Activated naive CD4-positive, alpha-beta T cell treated with anti-CD3 and anti-CD28 coated beads, Interleukin-2, amount 10 ng/mL, durations not matched to agents 7 days and 5 days (primary cell): ENCODE measurements around the gene GCLC.

ENCODE experiments used
- CTCF ChIA-PET: fragments of 350-600 bp; sonication (Branson Sonifier 250); formaldehyde crosslinking; loops from one replicate; lab custom pipeline; 2021; ENCODE audit warnings: antibody characterized with exemption; lab: Charles Lee
- DNase-seq: peaks from one replicate; pipeline ENCODE4 v3.0.0-alpha.2; 2020
- H3K27ac Mint-ChIP-seq: one replicate; pipeline ENCODE4 v1.8.0; 2021; ENCODE audit warnings: mild to moderate bottlenecking, moderate library complexity, mixed read lengths
- H3K27me3 Mint-ChIP-seq: one replicate; pipeline ENCODE4 v1.8.0; 2021; ENCODE audit warnings: mild to moderate bottlenecking, mixed read lengths
- H3K36me3 Mint-ChIP-seq: one replicate; pipeline ENCODE4 v1.8.0; 2021; ENCODE audit warnings: mixed read lengths
- H3K4me1 Mint-ChIP-seq: one replicate; pipeline ENCODE4 v1.8.0; 2021; ENCODE audit warnings: mixed read lengths
- H3K4me3 Mint-ChIP-seq: one replicate; pipeline ENCODE4 v1.8.0; 2021; ENCODE audit warnings: mild to moderate bottlenecking, moderate library complexity, mixed read lengths
- H3K9me3 Mint-ChIP-seq: one replicate; pipeline ENCODE4 v1.8.0; 2021; ENCODE audit warnings: mixed read lengths

The GCLC gene

DNA sequence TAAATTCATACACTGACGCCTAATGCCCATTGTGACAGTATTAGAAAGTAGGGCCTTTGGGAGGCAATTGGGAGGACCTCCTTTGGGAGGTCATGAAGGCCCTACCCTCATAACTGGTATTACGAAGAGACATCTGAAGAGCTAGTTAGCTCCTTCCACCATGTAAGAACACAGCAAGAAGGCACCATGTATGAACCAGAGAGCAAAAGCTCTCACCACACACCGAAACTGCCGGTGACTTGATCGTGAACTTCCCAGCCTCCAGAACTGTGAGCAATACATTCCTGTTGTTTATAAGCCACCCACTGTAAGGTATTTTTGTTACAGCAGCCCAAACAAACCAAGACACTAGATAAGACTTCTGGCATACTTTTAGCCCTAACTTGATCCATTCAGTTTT, 41.8 kb downstream of the GCLC start:
- H3K27ac Mint-ChIP-seq: no peak overlapping the region
- H3K4me3 Mint-ChIP-seq: no peak overlapping the region
- H3K4me1 Mint-ChIP-seq: no peaks in the 10 kb centered on the region
- no peak for DNase-seq
- no peaks in the 10 kb centered on the region for H3K9me3 Mint-ChIP-seq
- no peaks in the 10 kb centered on the region for H3K27me3 Mint-ChIP-seq
- CTCF ChIA-PET: interaction anchor here (0.6 to 1.4 kb wide), 2 partner anchors 149 to 286 kb away, joined by 3 to 4 read pairs; no protein-coding TSS in a partner anchor
- H3K36me3 Mint-ChIP-seq: peaks cover 18% of the 10 kb centered on the region

DNA sequence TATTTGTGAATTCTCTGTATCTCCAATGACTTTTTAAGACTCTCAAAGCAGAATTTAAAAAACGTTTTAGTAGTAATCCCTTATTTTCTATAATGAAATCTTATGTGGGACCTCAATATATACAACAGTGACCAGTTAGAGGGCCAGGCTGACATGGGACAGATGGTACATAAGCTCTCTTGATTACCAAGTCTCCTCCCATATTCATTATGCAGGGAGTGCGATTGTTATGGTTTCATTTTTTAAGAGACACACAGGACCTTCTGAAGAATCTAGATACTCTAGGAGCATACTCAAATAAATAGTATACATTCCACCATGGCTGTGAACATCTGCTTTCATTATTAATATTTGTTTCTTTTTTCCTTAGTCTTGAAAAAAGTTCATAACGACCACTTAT, 43.5 kb downstream of the GCLC start:
- H3K36me3 Mint-ChIP-seq: peaks cover 20% of the 10 kb centered on the region
- H3K9me3 Mint-ChIP-seq: no peaks in the 10 kb centered on the region
- CTCF ChIA-PET: interaction anchor here (1.0 kb wide), 1 partner anchor 8 kb away, joined by 4 read pairs; no protein-coding TSS in a partner anchor
- H3K27me3 Mint-ChIP-seq: no peaks in the 10 kb centered on the region
- no peak for DNase-seq
- H3K27ac Mint-ChIP-seq: no peak overlapping the region
- no peak overlapping the region for H3K4me3 Mint-ChIP-seq
- H3K4me1 Mint-ChIP-seq: no peaks in the 10 kb centered on the region

DNA sequence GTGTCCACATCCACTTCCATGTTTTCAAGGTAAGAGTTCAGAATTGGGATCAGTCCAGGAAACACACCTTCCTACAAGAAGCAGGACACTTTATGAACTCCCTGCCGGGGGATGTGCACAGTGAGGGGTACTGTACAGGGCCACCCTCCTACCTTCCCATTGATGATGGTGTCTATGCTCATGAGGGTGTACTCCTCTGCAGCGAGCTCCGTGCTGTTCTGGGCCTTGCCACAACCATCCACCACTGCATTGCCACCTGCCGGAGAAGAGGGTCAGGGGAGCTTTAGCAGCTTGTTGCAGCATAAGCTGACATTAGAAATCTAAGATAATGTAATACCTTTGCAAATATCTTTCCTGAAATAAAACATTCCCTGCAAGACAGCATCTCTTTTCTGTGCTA, 44.8 kb downstream of the GCLC start:
- Mint-ChIP-seq H3K27me3 (no peaks in the 10 kb centered on the region), H3K9me3 (no peaks in the 10 kb centered on the region), H3K27ac (no peak overlapping the region), H3K36me3 (peaks cover 12% of the 10 kb centered on the region), H3K4me3 (no peak overlapping the region), H3K4me1 (no peaks in the 10 kb centered on the region)
- DNase-seq: no peak
- CTCF ChIA-PET: no interaction called here

DNA sequence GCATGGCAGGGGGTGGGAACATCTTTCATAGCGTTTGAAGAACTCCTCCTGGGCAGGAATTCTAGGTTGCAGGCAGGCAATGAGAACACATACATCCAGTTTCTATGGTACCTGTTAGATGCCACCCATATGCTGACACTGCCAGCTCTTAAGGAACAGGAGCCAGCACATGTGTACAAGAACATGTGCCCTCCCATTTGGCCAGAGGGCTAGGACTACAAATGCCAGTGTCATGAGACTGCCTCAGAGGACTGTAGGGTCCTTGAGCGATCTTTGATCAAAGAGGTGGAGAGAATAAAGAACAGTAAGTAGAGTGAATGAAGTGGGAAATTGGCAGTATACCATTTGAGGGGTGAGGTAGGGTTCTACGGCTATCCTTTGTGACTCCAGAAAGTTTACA, 45.8 kb downstream of the GCLC start:
- no peaks in the 10 kb centered on the region for H3K27me3 Mint-ChIP-seq

DNA sequence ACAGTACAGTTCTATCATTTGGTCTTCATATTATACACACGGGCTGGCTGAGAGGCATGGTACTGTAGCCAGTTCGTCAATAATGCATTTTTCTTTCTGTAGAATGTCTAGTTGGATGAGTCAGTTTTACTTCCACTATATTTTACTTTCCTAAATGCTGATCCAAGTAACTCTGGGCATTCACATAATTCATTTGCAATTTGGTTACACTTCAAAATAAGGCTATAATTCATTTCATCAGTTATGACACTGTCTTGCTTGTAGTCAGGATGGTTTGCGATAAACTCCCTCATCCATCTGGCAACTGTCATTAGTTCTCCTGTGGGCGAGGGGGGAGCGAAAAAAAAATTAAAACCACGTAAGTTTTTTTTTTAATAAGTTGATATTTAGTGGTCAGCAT, 46.3 kb downstream of the GCLC start:
- no peak for DNase-seq
- H3K27ac Mint-ChIP-seq: no peak overlapping the region
- no peaks in the 10 kb centered on the region for H3K27me3 Mint-ChIP-seq
- CTCF ChIA-PET: interaction anchor here (1.6 kb wide), 1 partner anchor 228 kb away, joined by 3 read pairs; no protein-coding TSS in a partner anchor
- H3K4me3 Mint-ChIP-seq: no peak overlapping the region
- no peaks in the 10 kb centered on the region for H3K4me1 Mint-ChIP-seq
- H3K36me3 Mint-ChIP-seq: peaks cover 10% of the 10 kb centered on the region
- no peaks in the 10 kb centered on the region for H3K9me3 Mint-ChIP-seq

More for the DNA sequence above, 45.8 kb downstream of the GCLC start:
- no peak for DNase-seq
- Mint-ChIP-seq H3K27ac (no peak overlapping the region), H3K4me1 (no peaks in the 10 kb centered on the region), H3K9me3 (no peaks in the 10 kb centered on the region), H3K4me3 (no peak overlapping the region), H3K36me3 (peaks cover 10% of the 10 kb centered on the region)
- CTCF ChIA-PET: interaction anchor here (0.7 to 1.6 kb wide), 2 partner anchors 227 to 229 kb away, joined by 3 read pairs; no protein-coding TSS in a partner anchor

DNA sequence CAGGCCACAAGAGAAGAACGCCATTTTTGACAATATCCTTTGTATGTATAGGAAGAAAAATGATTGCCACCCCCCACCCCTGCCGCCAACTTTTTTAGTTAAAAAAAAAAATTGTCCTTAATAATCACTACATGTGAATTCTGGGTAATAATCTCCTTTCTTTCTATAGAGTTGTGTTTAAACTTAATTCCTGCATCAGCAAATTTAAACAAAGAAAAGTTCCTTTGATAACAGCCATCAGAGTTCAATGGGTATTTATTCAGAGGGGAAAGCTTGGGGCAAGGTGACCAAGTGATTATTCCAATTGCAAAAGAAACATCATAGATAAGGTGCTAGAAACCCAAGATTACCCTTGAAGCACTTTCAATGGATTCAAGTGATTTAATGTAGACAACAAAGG, 47.0 kb downstream of the GCLC start:
- no peak overlapping the region for H3K27ac Mint-ChIP-seq
- peaks cover 2% of the 10 kb centered on the region for H3K4me1 Mint-ChIP-seq
- H3K9me3 Mint-ChIP-seq: no peaks in the 10 kb centered on the region
- CTCF ChIA-PET: interaction anchor here (0.6 to 6.9 kb wide), 5 partner anchors 44 to 229 kb away, joined by 3 to 134 read pairs (median 3); no protein-coding TSS in a partner anchor
- H3K36me3 Mint-ChIP-seq: peaks cover 6% of the 10 kb centered on the region
- no peak for DNase-seq
- no peak overlapping the region for H3K4me3 Mint-ChIP-seq
- peaks cover 4% of the 10 kb centered on the region for H3K27me3 Mint-ChIP-seq

DNA sequence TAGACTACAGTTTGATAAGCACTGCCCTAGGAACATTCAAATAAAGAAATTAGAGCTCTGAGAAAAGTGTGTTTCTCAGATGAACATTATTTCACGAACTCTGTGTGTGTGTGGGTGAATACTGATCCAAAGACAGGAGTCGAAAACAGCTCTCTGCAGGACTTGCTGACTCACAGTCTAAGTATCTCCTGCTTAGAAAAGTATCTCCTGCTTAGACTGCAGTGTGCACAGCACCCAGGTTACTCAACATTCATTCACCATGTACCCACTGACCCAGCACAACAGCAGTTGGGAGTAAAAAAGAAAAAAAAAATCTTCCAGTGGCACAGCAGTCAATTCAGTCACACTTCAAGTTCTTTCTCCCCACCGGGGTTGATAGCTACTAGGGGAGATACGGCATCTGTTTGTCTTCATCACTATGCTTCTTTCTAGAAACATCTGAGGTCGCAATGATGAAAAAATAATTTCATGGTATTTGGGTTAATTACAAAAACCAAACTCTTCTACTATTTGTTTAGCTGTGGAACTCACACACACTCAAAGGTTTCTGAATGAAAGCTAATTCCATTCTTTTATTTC, 48.0 kb downstream of the GCLC start:
- H3K4me3 Mint-ChIP-seq: no peak overlapping the region
- no peak overlapping the region for H3K27ac Mint-ChIP-seq

DNA sequence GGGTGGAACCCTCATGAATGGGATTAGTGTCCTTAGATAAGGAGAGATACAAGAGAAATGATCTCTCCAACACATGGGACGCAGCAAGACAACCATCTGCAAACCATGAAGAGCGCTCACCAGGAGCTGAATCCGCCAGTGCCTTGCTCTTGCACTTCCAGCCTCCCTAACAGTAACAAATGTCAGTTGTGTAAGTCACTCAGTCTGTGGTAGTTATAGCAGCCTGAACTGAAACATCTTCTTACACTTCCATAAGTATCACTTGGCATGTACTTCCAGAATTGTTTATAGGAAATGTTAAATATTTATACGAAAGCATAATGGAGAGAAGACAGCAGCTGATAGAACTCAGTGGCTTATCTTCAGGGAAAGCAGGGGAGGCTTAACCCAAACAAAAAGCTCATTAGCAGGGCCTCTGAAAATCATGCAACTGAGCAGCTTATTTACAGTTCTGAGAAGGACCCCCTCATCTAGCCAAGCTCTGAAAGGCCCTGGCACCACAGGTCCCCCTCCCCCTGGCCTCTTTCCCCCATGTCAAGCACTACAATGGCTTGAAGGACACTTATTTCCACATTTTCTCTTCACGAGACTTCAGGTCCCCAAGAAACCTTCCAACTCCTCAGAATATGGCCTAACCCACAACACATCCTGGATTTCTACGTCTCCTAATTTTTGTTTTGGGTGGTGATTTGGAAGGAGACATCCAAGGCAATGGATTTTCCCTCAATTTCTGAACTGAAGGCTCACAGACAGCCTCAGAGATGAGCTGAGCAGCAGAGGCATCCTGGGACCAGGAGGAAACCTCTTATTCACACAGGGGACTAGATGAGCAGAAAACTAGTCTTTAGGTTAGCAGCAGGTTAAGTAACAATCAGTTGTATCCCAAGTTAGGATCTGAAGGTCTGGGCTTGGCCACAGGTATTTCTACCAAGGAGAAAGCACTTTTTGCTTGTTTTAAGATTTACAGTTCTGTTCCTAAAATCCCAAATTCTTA, 49.1 kb downstream of the GCLC start:
- CTCF ChIA-PET: interaction anchor here (0.6 to 6.9 kb wide), 5 partner anchors 11 to 231 kb away, joined by 3 to 134 read pairs (median 4); no protein-coding TSS in a partner anchor
- H3K27me3 Mint-ChIP-seq: peaks cover 7% of the 10 kb centered on the region
- H3K4me1 Mint-ChIP-seq: peaks cover 2% of the 10 kb centered on the region
- H3K9me3 Mint-ChIP-seq: no peaks in the 10 kb centered on the region
- no peak for DNase-seq
- H3K27ac Mint-ChIP-seq: no peak overlapping the region
- H3K36me3 Mint-ChIP-seq: peaks cover 6% of the 10 kb centered on the region
- H3K4me3 Mint-ChIP-seq: no peak overlapping the region

More for the DNA sequence above, 48.0 kb downstream of the GCLC start:
- Mint-ChIP-seq H3K9me3 (no peaks in the 10 kb centered on the region), H3K36me3 (peaks cover 6% of the 10 kb centered on the region), H3K4me1 (peaks cover 2% of the 10 kb centered on the region), H3K27me3 (peaks cover 4% of the 10 kb centered on the region)
- CTCF ChIA-PET: interaction anchor here (0.6 to 6.9 kb wide), 8 partner anchors 11 to 230 kb away, joined by 3 to 134 read pairs (median 4); no protein-coding TSS in a partner anchor
- no peak for DNase-seq

DNA sequence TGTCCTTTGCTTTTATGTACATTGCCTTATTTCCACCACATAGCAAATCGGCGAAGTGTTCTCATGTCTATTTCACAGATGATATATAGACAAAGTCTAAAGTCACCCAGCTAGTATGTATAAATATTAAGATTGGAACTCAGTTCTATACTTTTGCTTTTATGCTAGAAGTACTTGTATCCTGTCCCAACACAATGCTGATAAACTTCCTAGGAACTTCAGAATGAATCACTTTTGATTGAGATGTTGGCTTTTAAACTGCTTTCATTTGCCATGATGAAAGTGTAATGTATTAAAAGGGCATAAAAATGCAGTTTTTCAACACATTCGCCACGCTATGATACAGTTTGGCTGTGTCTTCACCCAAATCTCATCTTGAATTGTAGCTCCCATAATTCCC, 50.8 kb downstream of the GCLC start:
- Mint-ChIP-seq H3K9me3 (no peaks in the 10 kb centered on the region), H3K27ac (no peak overlapping the region), H3K36me3 (peaks cover 6% of the 10 kb centered on the region), H3K4me1 (peaks cover 2% of the 10 kb centered on the region), H3K27me3 (peaks cover 10% of the 10 kb centered on the region), H3K4me3 (no peak overlapping the region)
- CTCF ChIA-PET: interaction anchor here (0.7 to 6.9 kb wide), 11 partner anchors 14 to 326 kb away, joined by 3 to 134 read pairs (median 6); no protein-coding TSS in a partner anchor
- DNase-seq: no peak

DNA sequence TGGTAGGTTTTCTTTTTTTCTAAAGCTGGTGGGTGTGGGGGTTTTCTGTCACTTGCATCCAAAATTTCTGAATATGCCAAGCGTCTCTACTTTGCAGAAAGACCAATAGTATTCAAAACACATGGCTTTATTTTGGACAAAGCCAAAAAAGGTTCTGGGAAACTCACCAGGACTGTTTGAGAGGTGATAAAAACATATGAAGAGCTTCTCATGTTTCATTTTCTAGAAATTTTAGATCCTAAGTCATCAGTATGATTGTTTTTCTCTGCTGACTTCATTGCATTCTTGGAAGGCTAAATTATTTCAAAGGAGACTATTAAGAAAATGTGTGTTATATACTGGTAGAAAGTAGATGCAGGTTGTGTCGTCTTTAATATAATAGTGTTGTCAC, 51.3 kb downstream of the GCLC start:
- CTCF ChIA-PET: interaction anchor here (0.7 to 6.9 kb wide), 21 partner anchors 8 to 325 kb away, joined by 3 to 134 read pairs (median 4); no protein-coding TSS in a partner anchor
- no peak overlapping the region for H3K27ac Mint-ChIP-seq
- no peaks in the 10 kb centered on the region for H3K9me3 Mint-ChIP-seq
- H3K4me1 Mint-ChIP-seq: peaks cover 2% of the 10 kb centered on the region
- no peak for DNase-seq
- H3K36me3 Mint-ChIP-seq: peaks cover 4% of the 10 kb centered on the region
- peaks cover 14% of the 10 kb centered on the region for H3K27me3 Mint-ChIP-seq
- H3K4me3 Mint-ChIP-seq: no peak overlapping the region

DNA sequence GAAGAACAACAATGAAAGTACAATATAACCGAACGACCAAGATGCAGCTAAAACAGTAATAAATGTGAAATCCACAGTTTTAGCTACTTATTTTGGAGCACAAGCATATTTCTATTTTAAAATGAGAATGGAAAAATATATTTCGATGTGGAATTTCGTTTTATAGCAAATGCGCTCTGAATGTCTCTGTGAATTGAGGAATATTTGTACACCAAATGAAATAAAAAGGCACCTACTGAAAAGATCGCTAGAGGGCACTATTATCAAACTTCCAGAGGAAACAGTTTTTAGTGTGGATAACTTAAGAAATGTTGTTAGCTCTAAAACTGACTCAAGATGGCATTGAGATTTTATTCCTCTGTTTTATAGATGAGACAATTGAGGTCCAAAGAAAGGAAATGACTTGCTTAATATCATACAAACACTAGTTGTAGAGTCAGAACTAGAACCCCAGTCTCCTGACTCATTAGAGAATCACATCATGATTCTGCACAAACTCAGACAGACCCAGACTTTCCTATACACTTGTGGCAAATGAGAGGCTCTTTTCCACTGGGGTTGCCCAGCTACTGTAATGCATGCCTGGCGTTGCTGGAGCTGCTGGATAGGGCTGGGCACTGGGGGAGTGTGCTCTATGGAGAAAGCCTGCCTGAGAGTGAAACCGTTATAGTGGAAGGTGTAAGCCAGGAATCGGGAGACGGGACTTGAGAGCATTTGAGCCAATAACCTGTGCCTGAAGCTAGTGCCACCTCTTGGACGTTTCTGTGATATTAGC, 51.9 kb downstream of the GCLC start:
- Mint-ChIP-seq H3K27me3 (peaks cover 16% of the 10 kb centered on the region), H3K27ac (no peak overlapping the region), H3K9me3 (no peaks in the 10 kb centered on the region), H3K4me1 (peaks cover 2% of the 10 kb centered on the region), H3K36me3 (peaks cover 2% of the 10 kb centered on the region), H3K4me3 (no peak overlapping the region)
- no peak for DNase-seq
- CTCF ChIA-PET: interaction anchor here (0.7 to 6.9 kb wide), 25 partner anchors 9 to 831 kb away, joined by 3 to 134 read pairs (median 4); no protein-coding TSS in a partner anchor

DNA sequence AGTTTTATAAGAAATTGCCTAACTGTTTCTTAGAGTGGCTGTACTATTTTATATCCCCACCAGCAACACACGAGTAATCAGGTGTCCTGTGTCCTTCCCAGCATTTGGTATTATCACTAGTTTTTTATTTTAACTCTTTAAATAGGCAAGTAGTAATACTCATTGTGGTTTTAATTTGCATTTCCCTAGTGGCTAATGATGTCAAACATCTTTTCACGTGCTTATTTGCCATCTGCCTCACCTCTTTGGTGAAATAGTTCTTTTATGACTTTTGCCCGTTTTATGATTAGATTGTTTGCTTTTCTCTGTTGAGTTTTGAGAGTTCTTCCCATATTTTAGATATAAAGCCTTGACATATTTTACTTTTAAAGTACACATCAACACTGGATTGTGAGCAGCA, 57.8 kb downstream of the GCLC start:
- no peak for DNase-seq
- CTCF ChIA-PET: interaction anchor here (0.7 kb wide), 1 partner anchor 165 kb away, joined by 3 read pairs; no protein-coding TSS in a partner anchor
- Mint-ChIP-seq H3K36me3 (no peaks in the 10 kb centered on the region), H3K9me3 (no peaks in the 10 kb centered on the region), H3K4me3 (no peak overlapping the region), H3K27me3 (peaks cover 36% of the 10 kb centered on the region), H3K4me1 (peaks cover 8% of the 10 kb centered on the region), H3K27ac (no peak overlapping the region)

DNA sequence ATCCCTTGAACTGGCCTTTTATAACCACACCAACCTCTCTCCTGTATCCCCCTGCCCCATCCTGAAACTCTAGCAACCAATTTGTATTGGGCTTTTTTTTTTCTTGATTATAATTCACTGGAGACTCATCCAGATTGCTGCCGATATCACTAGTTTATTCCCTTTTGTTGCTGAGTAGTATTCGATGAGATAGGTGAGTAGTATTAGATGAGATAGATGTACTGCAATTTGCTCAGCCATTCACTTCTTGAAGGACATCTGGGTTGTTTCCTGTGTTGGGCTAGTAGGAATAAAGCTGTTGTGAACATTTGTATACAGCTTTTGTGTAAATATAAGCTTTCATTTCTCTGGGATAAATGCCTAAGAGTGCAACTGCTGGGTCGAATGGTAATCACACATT, 58.2 kb downstream of the GCLC start:
- no peak overlapping the region for H3K4me3 Mint-ChIP-seq
- H3K27ac Mint-ChIP-seq: no peak overlapping the region
- peaks cover 35% of the 10 kb centered on the region for H3K27me3 Mint-ChIP-seq
- H3K36me3 Mint-ChIP-seq: no peaks in the 10 kb centered on the region
- CTCF ChIA-PET: interaction anchor here (0.7 kb wide), 1 partner anchor 165 kb away, joined by 3 read pairs; no protein-coding TSS in a partner anchor
- no peaks in the 10 kb centered on the region for H3K9me3 Mint-ChIP-seq
- DNase-seq: no peak
- peaks cover 8% of the 10 kb centered on the region for H3K4me1 Mint-ChIP-seq
